Activated CD8-positive, alpha-beta T cell treated with anti-CD3 and anti-CD28 coated beads for 36 hours (primary cell): ENCODE data around the gene SKA2. TPM values are rescaled to one million over a fixed set of nuclear protein-coding genes. Genes with fewer than 3 reads are reported as not detected.

Experiments used
- ATAC-seq: fragments of 200-7000 bp; cut with Tn5 transposase; one replicate; pipeline ENCODE4 v1.10.0; 2021; ENCODE audit warnings: mild to moderate bottlenecking, moderate library complexity
- CTCF ChIA-PET: fragments of 350-600 bp; sonication (Branson Sonifier 250); formaldehyde crosslinking; loops from one replicate; lab custom pipeline; 2021; ENCODE audit warnings: antibody characterized with exemption; lab: Charles Lee
- POLR2A ChIA-PET: fragments of 350-600 bp; sonication (Branson Sonifier 250); formaldehyde crosslinking; loops from one replicate; lab custom pipeline; 2021; ENCODE audit warnings: antibody characterized with exemption; lab: Charles Lee
- DNase-seq: peaks from one replicate; pipeline ENCODE4 v3.0.0-alpha.2; 2020
- H3K27ac Mint-ChIP-seq: one replicate; pipeline ENCODE4 v1.8.0; 2021; ENCODE audit warnings: mild to moderate bottlenecking, mixed read lengths
- H3K27me3 Mint-ChIP-seq: one replicate; pipeline ENCODE4 v1.8.0; 2021; ENCODE audit warnings: mixed read lengths
- H3K36me3 Mint-ChIP-seq: one replicate; pipeline ENCODE4 v1.8.0; 2021; ENCODE audit warnings: low read depth, mixed read lengths
- H3K4me1 Mint-ChIP-seq: one replicate; pipeline ENCODE4 v1.8.0; 2021; ENCODE audit warnings: low read depth, mixed read lengths
- H3K4me3 Mint-ChIP-seq: one replicate; pipeline ENCODE4 v1.8.0; 2021; ENCODE audit warnings: mild to moderate bottlenecking, moderate library complexity, mixed read lengths
- H3K9me3 Mint-ChIP-seq: one replicate; pipeline ENCODE4 v1.8.0; 2021; ENCODE audit warnings: mixed read lengths
- CTCF ChIP-seq: fragments of 200-600 bp; IDR thresholded peaks from one replicate; pipeline ENCODE4 v1.8.0; 2022; ENCODE audit warnings: antibody characterized with exemption, mild to moderate bottlenecking
- intact Hi-C: fragments of 100-400 bp; cut with micrococcal nuclease; formaldehyde crosslinking; loops from one replicate; pipeline ENCODE4 v1.10.0; 2022
- total RNA-seq, 2 experiments: library from RNA; stranded (reverse); gene quantifications; one replicate each; pipeline ENCODE4 v1.2.3, GENCODE V29; 2021

SKA2 gene
- total RNA-seq, 2 experiments from 2014 or later = 59.1 to 68.4 TPM

GRCh38 chr17:59165933-59166342, 11.0 kb upstream of the SKA2 start:
- DNase-seq (peak; percentile 42), ATAC-seq (peak; percentile 90)
- Mint-ChIP-seq H3K36me3 (peaks cover 3% of the 10 kb centered on the region), H3K27ac (peak overlapping the region; percentile 10), H3K4me1 (peaks cover 8% of the 10 kb centered on the region), H3K9me3 (no peaks in the 10 kb centered on the region), H3K4me3 (no peak overlapping the region), H3K27me3 (no peaks in the 10 kb centered on the region)
- TF ChIP-seq CTCF = peak; percentile 56
- CTCF ChIA-PET = interaction anchor here (0.7 to 1.6 kb wide), 6 partner anchors 10 to 45 kb away, joined by 3 to 4 read pairs (median 3); partner anchors contain the start of gene SKA2
- intact Hi-C loops = no loop called here
- POLR2A ChIA-PET = interaction anchor here (0.9 to 1.0 kb wide), 2 partner anchors 11 to 20 kb away, joined by 3 read pairs; partner anchors contain the start of genes PRR11 and SKA2

- Mint-ChIP-seq H3K36me3 (no peaks in the 10 kb centered on the region), H3K27me3 (no peaks in the 10 kb centered on the region), H3K4me3 (no peak overlapping the region), H3K4me1 (peaks cover 9% of the 10 kb centered on the region), H3K27ac (no peak overlapping the region), H3K9me3 (no peaks in the 10 kb centered on the region)
- intact Hi-C loops = no loop called here
- ATAC-seq = no peak
- ChIA-PET POLR2A (interaction anchor here (1.0 kb wide), 1 partner anchor 530 kb away, joined by 4 read pairs; no protein-coding TSS in a partner anchor), CTCF (interaction anchor here (1.1 kb wide), 1 partner anchor 9 kb away, joined by 4 read pairs; no protein-coding TSS in a partner anchor)
- no peak for TF ChIP-seq CTCF
- DNase-seq = no peak
Observed at GRCh38 chr17:59161477-59161876, 6.5 kb upstream of the SKA2 start.

GRCh38 chr17:59160157-59161025, 5.4 kb upstream of the SKA2 start:
- TF ChIP-seq CTCF = no peak
- Mint-ChIP-seq H3K36me3 (no peaks in the 10 kb centered on the region), H3K27me3 (no peaks in the 10 kb centered on the region), H3K27ac (no peak overlapping the region), H3K4me3 (no peak overlapping the region), H3K4me1 (peaks cover 8% of the 10 kb centered on the region), H3K9me3 (no peaks in the 10 kb centered on the region)
- CTCF ChIA-PET = no interaction called here
- no peak for ATAC-seq
- intact Hi-C loops = no loop called here
- no peak for DNase-seq
- POLR2A ChIA-PET = no interaction called here

GRCh38 chr17:59155439-59156177, 622 bp upstream of the SKA2 start, which contains the start of gene PRR11:
Gene PRR11, plus strand, starts transcription at chr17:59155746. Its CDS starts 14,007 bp downstream, at chr17:59169753.
- CTCF ChIA-PET = interaction anchor here (0.6 to 1.6 kb wide), 4 partner anchors 10 to 285 kb away, joined by 3 to 4 read pairs (median 4); partner anchors contain the start of gene TRIM37
- intact Hi-C loops = loop anchor here (5.0 kb wide), 1 partner anchor 48 kb away; the partner anchor contains the start of gene TRIM37
- ATAC-seq = peak; percentile 90

More at GRCh38 chr17:59155439-59156177, 622 bp upstream of the SKA2 start, which contains the start of gene PRR11:
- POLR2A ChIA-PET = interaction anchor here (0.6 to 2.8 kb wide), 7 partner anchors 11 to 524 kb away, joined by 3 to 17 read pairs (median 3); partner anchors contain the start of gene TRIM37
- no peak within 1 kb of the TSS for H3K4me3 Mint-ChIP-seq
- no peak within 1 kb of the TSS for H3K27ac Mint-ChIP-seq
- H3K4me1 Mint-ChIP-seq = peaks cover 30% of the 10 kb centered on the region
- DNase-seq = peak; percentile 97
- H3K9me3 Mint-ChIP-seq = no peaks in the 10 kb centered on the region
- peaks cover 6% of the 10 kb centered on the region for H3K36me3 Mint-ChIP-seq
- no peaks in the 10 kb centered on the region for H3K27me3 Mint-ChIP-seq
- no peak for TF ChIP-seq CTCF
